Activated T-cell treated with anti-CD3 and anti-CD28 coated beads, Interleukin-2, amount 50 U/mL, for 1 hour (primary cell): ENCODE measurements around the gene TRIM42.

Source experiments
- DNase-seq: peaks from one replicate; pipeline ENCODE4 v3.0.0-alpha.2; 2020

Gene TRIM42

GRCh38 chr3:140677764-140678163 lies at the start of gene TRIM42:
Gene TRIM42 (plus strand): TSS chr3:140678064. CDS start chr3:140678230, 166 bp downstream.
- DNase-seq, result no peak

GRCh38 chr3:140628606-140629005 lies 49.3 kb upstream of the TRIM42 start:
- DNase-seq, result no peak

GRCh38 chr3:140629357-140630137 lies 48.3 kb upstream of the TRIM42 start:
- no peak for DNase-seq

- DNase-seq, result no peak
These were observed 47.5 kb upstream of the TRIM42 start for GRCh38 chr3:140630366-140630765.

- DNase-seq, result no peak
These were observed 47.0 kb upstream of the TRIM42 start for GRCh38 chr3:140630866-140631265.

GRCh38 chr3:140635276-140635675 lies 42.6 kb upstream of the TRIM42 start:
- no peak for DNase-seq

GRCh38 chr3:140636406-140637138 lies 41.3 kb upstream of the TRIM42 start:
- no peak for DNase-seq

GRCh38 chr3:140651287-140651686 lies 26.6 kb upstream of the TRIM42 start:
- DNase-seq, result no peak

- DNase-seq, result no peak
These were observed 22.2 kb upstream of the TRIM42 start for GRCh38 chr3:140655678-140656077.

- no peak for DNase-seq
These were observed 13.8 kb upstream of the TRIM42 start for GRCh38 chr3:140664111-140664510.

GRCh38 chr3:140682586-140682985 lies 4.7 kb downstream of the TRIM42 start:
- no peak for DNase-seq

GRCh38 chr3:140686128-140686527 lies 8.3 kb downstream of the TRIM42 start:
- DNase-seq, result no peak

GRCh38 chr3:140686948-140687347 lies 9.1 kb downstream of the TRIM42 start:
- no peak for DNase-seq

GRCh38 chr3:140695361-140696061 lies 17.6 kb downstream of the TRIM42 start:
- no peak for DNase-seq

GRCh38 chr3:140699516-140700231 lies 21.8 kb downstream of the TRIM42 start:
- no peak for DNase-seq

- no peak for DNase-seq
These were observed 24.4 kb downstream of the TRIM42 start for GRCh38 chr3:140702281-140702680.

- DNase-seq, result no peak
These were observed 25.6 kb downstream of the TRIM42 start for GRCh38 chr3:140703496-140703895.

GRCh38 chr3:140704733-140705132 lies 26.9 kb downstream of the TRIM42 start:
- DNase-seq, result no peak

GRCh38 chr3:140705954-140706353 lies 28.1 kb downstream of the TRIM42 start:
- no peak for DNase-seq

- DNase-seq, result no peak
These were observed 28.5 kb downstream of the TRIM42 start for GRCh38 chr3:140706360-140706759.

GRCh38 chr3:140708815-140709214 lies 31.0 kb downstream of the TRIM42 start:
- no peak for DNase-seq

- no peak for DNase-seq
These were observed 31.9 kb downstream of the TRIM42 start for GRCh38 chr3:140709751-140710150.
